Activated CD4-positive, CD25-positive, alpha-beta regulatory T cell treated with anti-CD3 and anti-CD28 coated beads, Interleukin-2, amount 50 U/mL, for 24 hours (primary cell): ENCODE measurements around the gene CYP2A6.

Source experiments
- ATAC-seq, 2 donors: fragments of 150-1000 bp; cut with Tn5 transposase; one replicate each; pipeline ENCODE4 v1.10.0; 2021; ENCODE audit warnings: mild to moderate bottlenecking in 1 of 2, moderate library complexity in 1 of 2

Gene CYP2A6

DNA sequence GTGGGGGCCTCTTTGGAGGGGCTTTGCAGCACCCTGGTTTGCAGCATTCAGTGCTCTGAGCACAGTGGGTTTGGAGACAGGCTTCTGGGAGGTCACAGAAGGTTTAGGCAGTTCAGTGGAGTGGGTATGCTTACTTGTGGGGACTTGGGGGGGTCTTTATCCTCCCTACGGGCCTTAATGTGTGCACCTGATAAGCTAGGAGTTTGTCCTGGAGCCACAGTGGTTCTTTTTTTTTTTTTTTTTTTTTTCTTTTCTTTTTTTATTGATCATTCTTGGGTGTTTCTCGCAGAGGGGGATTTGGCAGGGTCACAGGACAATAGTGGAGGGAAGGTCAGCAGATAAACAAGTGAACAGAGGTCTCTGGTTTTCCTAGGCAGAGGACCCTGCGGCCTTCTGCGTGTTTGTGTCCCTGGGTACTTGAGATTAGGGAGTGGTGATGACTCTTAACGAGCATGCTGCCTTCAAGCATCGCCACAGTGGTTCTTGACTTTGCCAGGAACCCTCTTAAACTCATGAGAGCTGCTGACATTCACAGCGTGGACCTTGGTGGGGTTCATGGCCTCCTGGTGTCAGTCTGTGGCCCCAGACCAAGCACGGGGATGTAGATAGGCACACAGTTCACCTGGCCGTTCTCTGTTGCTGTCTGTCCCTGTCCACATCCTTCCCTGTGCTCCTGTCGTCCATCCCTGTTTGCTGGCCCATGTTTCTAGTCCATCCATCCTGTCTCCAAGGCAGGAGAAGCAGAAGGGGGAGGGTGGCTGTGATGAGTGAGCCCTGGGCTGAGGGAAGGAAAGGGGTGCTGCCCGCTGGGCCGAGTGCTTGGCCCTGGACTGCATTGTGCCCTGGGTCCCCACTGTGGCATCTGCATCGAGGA is 48.6 kb downstream of the CYP2A6 start:
- no peak for ATAC-seq

DNA sequence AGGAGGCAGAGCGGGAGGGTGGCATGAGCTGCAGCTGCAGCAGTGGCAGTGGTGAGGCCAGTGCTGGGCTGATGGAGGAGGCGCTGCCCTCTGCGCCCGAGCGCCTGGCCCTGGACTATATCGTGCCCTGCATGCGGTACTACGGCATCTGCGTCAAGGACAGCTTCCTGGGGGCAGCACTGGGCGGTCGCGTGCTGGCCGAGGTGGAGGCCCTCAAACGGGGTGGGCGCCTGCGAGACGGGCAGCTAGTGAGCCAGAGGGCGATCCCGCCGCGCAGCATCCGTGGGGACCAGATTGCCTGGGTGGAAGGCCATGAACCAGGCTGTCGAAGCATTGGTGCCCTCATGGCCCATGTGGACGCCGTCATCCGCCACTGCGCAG is 49.3 kb downstream of the CYP2A6 start:
- no peak for ATAC-seq

GRCh38 chr19:40800339-40800996 is 49.8 kb downstream of the CYP2A6 start:
- no peak for ATAC-seq

DNA sequence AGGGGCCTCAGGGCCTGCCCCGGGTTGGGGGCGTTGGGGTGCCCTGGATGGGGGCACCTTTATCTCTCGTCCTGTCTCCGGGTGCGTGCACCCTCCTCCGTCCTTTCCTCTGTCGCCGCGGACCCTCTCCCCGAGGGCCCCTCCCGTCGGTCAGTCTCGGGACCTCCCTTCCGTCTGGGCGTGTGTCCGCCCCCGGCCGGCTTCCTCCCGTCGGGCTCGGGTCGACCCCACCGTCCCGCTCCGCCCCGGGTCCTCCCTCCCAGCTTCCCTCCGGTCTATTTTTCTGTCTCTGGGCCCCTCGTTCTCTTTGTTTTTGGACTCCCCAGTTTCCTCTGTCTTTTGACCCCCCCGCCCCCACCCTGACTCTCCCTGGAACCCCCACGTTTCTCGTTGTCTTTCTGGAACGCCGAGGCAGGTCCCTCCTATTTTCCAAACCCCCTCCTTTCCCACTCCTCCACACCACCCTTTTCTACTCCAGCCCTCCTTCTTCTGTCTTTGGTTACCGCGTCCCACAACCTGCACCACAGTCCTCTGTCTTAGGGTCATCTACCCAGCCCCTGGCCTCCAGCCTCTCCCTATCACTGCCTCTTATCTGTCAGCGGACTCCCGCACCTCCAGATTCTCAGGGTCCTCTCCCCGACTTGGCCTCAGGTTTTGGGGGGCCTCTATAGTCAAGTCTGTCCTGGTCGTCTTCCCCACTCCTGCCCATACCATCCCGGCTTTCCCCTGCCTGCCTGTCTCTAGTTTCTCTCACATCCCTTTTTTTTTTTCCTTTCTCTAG is 50.5 kb downstream of the CYP2A6 start:
- ATAC-seq, result no peak

DNA sequence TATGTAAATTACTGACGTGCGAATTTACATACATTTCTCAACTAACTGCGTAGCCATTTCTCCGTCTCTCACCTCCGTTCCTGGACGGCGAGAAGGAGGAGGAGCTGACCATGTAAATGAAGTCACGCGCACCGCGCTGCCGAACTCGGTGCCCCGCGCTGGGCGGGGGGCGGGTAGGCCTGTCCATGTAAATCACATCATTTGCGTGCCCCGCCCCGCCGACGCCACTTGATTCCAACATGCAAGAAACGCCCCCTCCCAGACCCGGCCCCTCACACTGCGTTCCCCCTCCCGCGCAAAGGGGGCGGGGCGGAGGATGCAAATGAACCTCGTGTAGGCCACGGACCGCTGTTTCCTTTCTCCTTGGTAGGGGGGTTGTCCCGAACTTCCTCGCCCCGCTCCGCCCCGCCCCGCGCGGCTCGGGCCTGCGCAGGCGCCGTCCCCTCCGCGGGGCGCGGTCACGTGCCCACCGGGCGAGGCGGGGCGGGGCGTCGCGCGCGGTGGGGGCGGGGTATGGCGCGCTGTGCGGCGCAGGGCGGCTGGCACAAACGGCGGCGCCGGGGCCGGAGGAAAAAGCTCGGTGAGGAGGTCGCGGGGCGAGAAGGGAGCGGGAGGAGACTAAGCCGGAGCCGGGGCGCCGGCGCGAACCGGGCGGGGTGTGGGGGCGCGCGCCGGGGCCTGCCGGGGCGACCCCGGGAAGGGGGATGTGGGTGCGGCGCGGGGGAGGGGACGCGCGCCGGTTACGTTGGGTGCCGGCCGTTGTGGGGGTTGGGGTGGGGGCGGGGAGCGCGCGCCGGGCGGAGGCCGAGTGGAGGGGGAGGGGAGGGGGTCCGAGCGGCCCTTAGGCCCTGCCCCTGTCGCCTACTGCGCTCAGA is 51.3 kb downstream of the CYP2A6 start, which contains the start of gene EGLN2:
EGLN2 (plus strand) TSS at position 509 of the 875 bp plus-strand sequence. CDS start 1,382 bp downstream, outside the sequence.
- peak; percentile 86 to 87 for ATAC-seq

DNA sequence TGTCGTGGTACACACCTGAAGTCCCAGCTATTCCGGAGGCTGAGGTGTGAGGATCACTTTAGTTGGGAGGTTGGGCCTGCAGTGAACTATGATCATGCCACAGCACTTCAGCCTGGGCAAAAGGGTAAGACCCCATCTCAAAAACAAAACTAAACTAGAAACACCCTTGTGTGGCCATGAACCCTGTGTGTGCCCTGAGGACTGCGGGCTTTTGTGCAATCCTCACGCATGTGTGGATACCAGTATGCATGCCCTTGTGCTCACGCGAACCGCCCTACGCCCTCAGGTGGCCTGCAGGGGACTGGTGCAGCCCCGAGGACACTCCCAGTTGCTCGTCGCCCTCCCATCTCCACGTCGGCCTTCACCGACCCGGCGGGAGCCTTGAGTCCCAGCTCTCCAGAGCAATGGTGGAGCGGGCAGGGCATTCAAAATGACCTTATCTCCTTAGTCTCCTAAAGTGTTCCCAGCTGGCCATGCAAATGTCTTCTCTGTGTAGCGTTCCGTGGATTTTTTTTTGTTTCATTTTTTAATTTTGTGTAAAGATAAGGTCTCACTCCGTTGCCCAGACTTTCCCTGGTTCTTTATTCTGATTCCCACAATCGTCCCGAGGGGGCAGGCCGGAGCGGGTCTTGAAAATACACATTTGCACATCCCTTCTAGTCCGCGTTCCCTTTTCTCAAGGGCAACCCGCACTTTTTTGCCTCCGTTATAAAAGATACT is 52.1 kb downstream of the CYP2A6 start:
- ATAC-seq, result peak; percentile 25 to 37

- ATAC-seq, result no peak
These were observed 52.9 kb downstream of the CYP2A6 start for GRCh38 chr19:40797166-40797962.
